Fibroblast of villous mesenchyme (primary cell): ENCODE data around the gene TSEN2. TPM values are rescaled to one million over a fixed set of nuclear protein-coding genes. Genes with fewer than 3 reads are reported as not detected.
"Not testable (repeated sequence)": the region's sequence is repeated elsewhere in the genome, so short reads cannot be mapped to it uniquely, and the experiment has no call there.

Experiments used
- DNase-seq: peaks from one replicate; pipeline ENCODE4 v3.0.0-alpha.2; 2010; ENCODE audit warnings: low read depth
- H3K4me3 ChIP-seq: 2 replicates; pipeline ENCODE4 v1.5.1; 2011; ENCODE audit warnings: low read depth, mild to moderate bottlenecking, low read length
- CTCF ChIP-seq: IDR thresholded peaks from 2 replicates; pipeline ENCODE4 v1.5.1; 2012; ENCODE audit warnings: low read depth, mild to moderate bottlenecking, low read length; ENCODE audit not compliant: insufficient read depth
- total RNA-seq: library from RNA; depleted of rRNA; stranded (reverse); fragments of >200 nt; gene quantifications from 2 replicates; pipeline ENCODE4 v1.2.3, GENCODE V29; 2012

TSEN2 gene
- total RNA-seq, 1 donor = 17.3 TPM

- no peak overlapping the region for H3K4me3 ChIP-seq
- DNase-seq = no peak
- no peak for TF ChIP-seq CTCF
Measured at GRCh38 chr3:12446298-12446697, 38.0 kb upstream of the TSEN2 start.

DNA sequence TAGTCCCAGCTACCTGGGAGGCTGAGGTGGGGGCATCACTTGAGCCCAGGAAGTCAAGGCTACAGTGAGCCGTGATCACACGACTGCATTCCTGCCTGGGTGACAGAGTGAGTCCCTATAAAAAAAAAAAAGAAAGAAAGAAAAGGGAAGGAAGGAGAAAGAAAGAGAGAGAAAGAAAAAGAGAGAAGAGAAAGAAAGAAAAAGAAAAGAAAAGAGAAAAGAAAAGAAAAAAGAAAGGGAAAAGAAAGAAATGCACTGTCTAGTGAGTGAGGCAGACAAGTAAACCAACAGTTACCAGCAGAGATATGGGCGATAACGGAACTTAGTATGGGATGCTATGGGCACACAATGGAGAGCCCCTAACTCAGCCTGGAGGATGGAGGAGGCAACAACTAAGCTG, 37.2 kb upstream of the TSEN2 start:
- H3K4me3 ChIP-seq = no peak overlapping the region
- TF ChIP-seq CTCF = no peak
- DNase-seq = no peak

DNA sequence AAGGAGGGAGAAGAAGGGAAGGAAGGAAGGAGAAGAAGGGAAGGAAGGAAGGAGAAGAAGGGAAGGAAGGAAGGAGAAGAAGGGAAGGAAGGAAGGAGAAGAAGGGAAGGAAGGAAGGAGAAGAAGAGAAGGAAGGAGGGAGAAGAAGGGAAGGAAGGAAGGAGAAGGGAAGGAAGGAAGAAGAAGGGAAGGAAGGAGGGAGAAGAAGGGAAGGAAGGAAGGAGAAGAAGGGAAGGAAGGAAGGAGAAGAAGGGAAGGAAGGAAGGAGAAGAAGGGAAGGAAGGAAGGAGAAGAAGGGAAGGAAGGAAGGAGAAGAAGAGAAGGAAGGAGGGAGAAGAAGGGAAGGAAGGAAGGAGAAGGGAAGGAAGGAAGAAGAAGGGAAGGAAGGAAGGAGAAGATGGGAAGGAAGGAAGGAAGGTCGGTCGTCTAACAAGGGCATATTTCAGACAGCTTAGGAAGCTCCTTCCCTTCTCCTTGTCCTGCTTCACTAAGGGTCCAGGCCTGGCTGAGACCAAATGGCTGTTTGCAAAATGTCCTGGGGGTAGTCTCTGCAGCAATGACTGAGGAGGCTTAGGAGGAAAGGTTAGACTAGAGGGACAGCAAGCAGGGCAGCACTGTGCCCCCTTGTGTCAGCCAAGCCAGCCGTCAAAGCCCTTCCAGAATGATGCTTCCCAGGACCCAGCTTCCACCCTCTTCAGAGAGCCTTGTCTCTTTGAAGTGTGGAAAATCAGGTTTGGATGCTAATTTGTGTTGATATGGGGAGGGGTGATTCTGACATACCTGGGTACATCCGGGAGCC, 35.7 kb upstream of the TSEN2 start:
- not testable (repeated sequence) for DNase-seq, H3K4me3 ChIP-seq

DNA sequence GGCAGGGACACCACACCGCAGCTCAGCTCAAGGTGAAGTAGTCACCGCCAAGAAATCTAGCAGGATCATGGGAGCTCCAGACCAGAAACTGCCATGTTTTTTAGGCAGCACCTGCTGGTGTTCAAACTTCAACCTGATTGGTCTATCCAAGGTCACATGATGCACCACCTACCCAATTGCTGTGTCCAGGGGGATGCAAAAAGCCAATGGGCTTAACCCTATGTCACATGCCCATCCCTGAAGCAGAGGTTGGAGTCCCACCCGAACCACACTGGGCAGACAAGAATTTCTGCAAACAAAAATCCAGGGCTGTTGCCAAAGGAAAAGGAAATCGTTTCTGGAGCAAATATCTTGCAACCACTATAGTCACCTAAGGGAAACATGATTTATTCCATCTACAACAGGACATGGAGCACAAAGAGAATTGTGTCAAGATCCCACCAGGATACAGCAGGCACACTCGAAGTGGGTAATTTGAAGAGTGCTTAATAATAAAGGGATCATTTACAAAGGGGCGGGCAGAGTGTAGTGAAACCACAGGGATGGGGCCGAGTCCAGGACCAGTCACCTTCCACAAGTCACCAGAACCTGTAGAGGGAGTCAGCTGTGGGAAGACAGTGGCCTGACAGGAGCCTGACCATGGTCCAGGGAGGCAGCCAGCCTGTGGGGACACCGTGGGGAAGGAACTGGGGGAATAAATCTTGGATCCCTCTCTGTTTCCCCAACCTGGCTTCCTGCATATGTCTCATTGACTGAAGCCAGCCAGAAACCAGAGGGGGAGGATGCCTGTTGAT, 34.2 kb upstream of the TSEN2 start:
- no peak overlapping the region for H3K4me3 ChIP-seq
- TF ChIP-seq CTCF = no peak
- DNase-seq = no peak

- DNase-seq = no peak
- TF ChIP-seq CTCF = no peak
- H3K4me3 ChIP-seq = no peak overlapping the region
Measured at GRCh38 chr3:12451481-12451880, 32.8 kb upstream of the TSEN2 start.

DNA sequence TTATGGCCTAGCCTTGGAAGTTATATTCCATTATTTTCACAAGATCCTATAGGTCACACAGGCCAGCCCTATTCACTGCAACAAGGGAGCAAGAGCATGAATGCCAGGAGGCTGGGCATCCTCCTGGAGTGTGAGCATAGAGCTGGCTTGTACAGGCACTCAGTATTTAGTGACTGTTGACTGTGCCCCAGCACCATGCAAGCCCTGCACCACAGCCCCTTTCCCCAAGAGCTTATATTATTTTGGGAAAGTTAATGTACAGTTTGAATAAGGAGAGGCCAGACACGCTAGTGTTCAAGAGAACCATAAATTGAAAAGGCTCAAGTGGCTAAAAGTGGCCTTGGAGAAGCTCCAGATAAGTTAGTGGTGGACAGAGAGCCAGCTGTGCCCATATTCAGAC, 32.3 kb upstream of the TSEN2 start:
- no peak for DNase-seq
- TF ChIP-seq CTCF = no peak
- H3K4me3 ChIP-seq = no peak overlapping the region

GRCh38 chr3:12452361-12453330, 31.6 kb upstream of the TSEN2 start:
- no peak for TF ChIP-seq CTCF
- no peak for DNase-seq
- no peak overlapping the region for H3K4me3 ChIP-seq
